SK-N-SH (cell line): Measurements from ENCODE around the gene SIL1. TPM values are rescaled to one million over a fixed set of nuclear protein-coding genes. Genes with fewer than 3 reads are reported as not detected.
A peak's percentile ranks its signal among the peaks of the same experiment; 100 is the strongest.

Experiments used
- CTCF ChIA-PET: fragments of 300-600, 350-600 bp; formaldehyde crosslinking; extraction: SDS; loops from one replicate; lab custom pipeline; 2021; lab: Yijun Ruan, JAX
- POLR2A ChIA-PET: fragments of 350-600 bp; sonication (Branson Sonifier 250); formaldehyde crosslinking; extraction: SDS; loops from one replicate; lab custom pipeline; 2020; ENCODE audit warnings: antibody characterized with exemption, inconsistent platforms; lab: Yijun Ruan, JAX
- DNase-seq: peaks from one replicate; pipeline ENCODE4 v3.0.0; 2012
- H2AFZ ChIP-seq: fragments of 200-600 bp; sonication (generic); 2 replicates; pipeline ENCODE4 v1.8.1; 2016; ENCODE audit warnings: antibody characterized with exemption, mild to moderate bottlenecking, low read depth
- H3F3A ChIP-seq: fragments of 200-600 bp; sonication (generic); replicated peaks from 2 replicates; pipeline ENCODE3; 2016; ENCODE audit warnings: antibody characterized with exemption, mild to moderate bottlenecking; ENCODE audit not compliant: insufficient read depth
- H3K27ac ChIP-seq, 2 experiments: fragments of 200-500 bp in 1 of 2; fragments of 200-600 bp in 1 of 2; sonication (Bioruptor generic) in 1 of 2; sonication (generic), shearing (Covaris generic) in 1 of 2; 2 replicates each; pipeline versions ENCODE4 v1.5.1 to v1.6.1; 2014 to 2016; ENCODE audit warnings: low read depth in 2 of 2, inconsistent platforms in 1 of 2, low read length in 1 of 2, mild to moderate bottlenecking in 1 of 2, mixed read lengths in 1 of 2
- H3K27me3 ChIP-seq: fragments of 200-600 bp; sonication (generic), shearing (Covaris generic); 2 replicates; pipeline ENCODE4 v1.6.1; 2016; ENCODE audit warnings: mixed run types; ENCODE audit not compliant: insufficient read depth
- H3K36me3 ChIP-seq, 2 experiments: fragments of 200-500 bp in 1 of 2; fragments of 200-600 bp in 1 of 2; sonication (Bioruptor generic) in 1 of 2; sonication (generic) in 1 of 2; replicated peaks in 1 of 2; 2 replicates each; pipeline versions ENCODE3 to v1.5.1; 2014 to 2016; ENCODE audit warnings: low read length in 1 of 2, mild to moderate bottlenecking in 1 of 2; ENCODE audit not compliant: insufficient read depth in 2 of 2, control insufficient read depth in 1 of 2
- H3K4me1 ChIP-seq, 2 experiments: fragments of 200-500 bp in 1 of 2; fragments of 200-600 bp in 1 of 2; sonication (Bioruptor generic) in 1 of 2; sonication (generic), shearing (Covaris generic) in 1 of 2; 2 replicates each; pipeline versions ENCODE4 v1.5.1 to v1.6.1; 2014 to 2016; ENCODE audit warnings: low read depth in 1 of 2, low read length in 1 of 2, mixed run types in 1 of 2; ENCODE audit not compliant: insufficient read depth in 2 of 2, control insufficient read depth in 1 of 2
- H3K4me2 ChIP-seq: fragments of 200-600 bp; sonication (generic), shearing (Covaris generic); 2 replicates; pipeline ENCODE4 v1.6.1; 2017; ENCODE audit warnings: mixed run types
- H3K4me3 ChIP-seq, 2 experiments: fragments of 200-500 bp in 1 of 2; fragments of 200-600 bp in 1 of 2; sonication (Bioruptor generic) in 1 of 2; sonication (generic), shearing (Covaris generic) in 1 of 2; 2 replicates each; pipeline versions ENCODE4 v1.5.1 to v1.8.1; 2014 to 2016; ENCODE audit warnings: low read depth in 2 of 2, inconsistent platforms in 1 of 2, low read length in 1 of 2, mild to moderate bottlenecking in 1 of 2, mixed read lengths in 1 of 2, moderate library complexity in 1 of 2
- H3K79me2 ChIP-seq: fragments of 200-600 bp; sonication (generic); 2 replicates; pipeline ENCODE4 v1.8.1; 2017; ENCODE audit warnings: mild to moderate bottlenecking; ENCODE audit not compliant: insufficient read depth
- H3K9ac ChIP-seq: fragments of 200-600 bp; sonication (generic); 2 replicates; pipeline ENCODE4 v1.6.1; 2017; ENCODE audit warnings: mixed run types
- H3K9me2 ChIP-seq: fragments of 200-600 bp; sonication (generic); 2 replicates; pipeline ENCODE4 v1.6.1; 2017; ENCODE audit warnings: mixed run types
- H3K9me3 ChIP-seq: fragments of 200-600 bp; sonication (generic); 2 replicates; pipeline ENCODE4 v1.6.1; 2017; ENCODE audit warnings: mixed run types, mild to moderate bottlenecking, moderate library complexity
- H4K20me1 ChIP-seq: fragments of 200-600 bp; sonication (generic); 2 replicates; pipeline ENCODE4 v1.6.1; 2017; ENCODE audit warnings: mild to moderate bottlenecking, mixed run types; ENCODE audit not compliant: insufficient read depth
- EP300 ChIP-seq, 2 experiments: IDR thresholded peaks; 2 replicates each; pipeline versions ENCODE4 v1.4.0 to v1.6.1; 2012; ENCODE audit warnings: borderline replicate concordance in 1 of 2, low read depth in 1 of 2, low read length in 1 of 2
- FOSL2 ChIP-seq: IDR thresholded peaks from 2 replicates; pipeline ENCODE4 v1.4.0; 2012; ENCODE audit warnings: low read depth, mild to moderate bottlenecking, moderate library complexity, borderline replicate concordance
- GATA2 ChIP-seq: sonication (generic); formaldehyde crosslinking; IDR thresholded peaks from 2 replicates; pipeline ENCODE4 v1.5.0; 2020; ENCODE audit warnings: mild to moderate bottlenecking, missing genetic modification reagents
- JUND ChIP-seq: IDR thresholded peaks from 2 replicates; pipeline ENCODE4 v1.4.0; 2012
- POLR2AphosphoS5 ChIP-seq: IDR thresholded peaks from 2 replicates; pipeline ENCODE4 v1.6.1; 2012; ENCODE audit warnings: low read depth, low read length
- RXRA ChIP-seq: IDR thresholded peaks from 2 replicates; pipeline ENCODE4 v1.4.0; 2012; ENCODE audit warnings: low read depth, mild to moderate bottlenecking, borderline replicate concordance
- SIN3A ChIP-seq: IDR thresholded peaks from 2 replicates; pipeline ENCODE4 v1.6.1; 2012; ENCODE audit warnings: low read depth, mild to moderate bottlenecking, low read length, moderate library complexity, borderline replicate concordance
- SMC3 ChIP-seq: IDR thresholded peaks from 2 replicates; pipeline ENCODE4 v1.6.1; 2012; ENCODE audit warnings: low read depth, low read length, improper control_type of control experiment
- TCF12 ChIP-seq: IDR thresholded peaks from 2 replicates; pipeline ENCODE4 v1.4.0; 2012
- TEAD4 ChIP-seq: IDR thresholded peaks from 2 replicates; pipeline ENCODE4 v1.4.0; 2012; ENCODE audit warnings: mild to moderate bottlenecking, borderline replicate concordance; ENCODE audit not compliant: insufficient read depth
- YY1 ChIP-seq: IDR thresholded peaks from 2 replicates; pipeline ENCODE4 v1.4.0; 2012; ENCODE audit warnings: low read depth, mild to moderate bottlenecking
- WGBS: methylation state at CpG from one replicate; pipeline ENCODE4 v1.1.6; 2017; ENCODE audit warnings: low lambda C conversion rate; 5-methylcytosine and 5-hydroxymethylcytosine counted together
- polyA plus RNA-seq, 3 experiments: library from polyadenylated mRNA; depleted of rRNA; stranded (reverse); fragments of >200 nt; gene quantifications; 2 replicates each; pipeline ENCODE4 v1.2.3, GENCODE V29; 2012
- TF ChIP-seq, protein P1 (sequence below): IDR thresholded peaks from 2 replicates; pipeline ENCODE4 v1.4.0; 2012; ENCODE audit warnings: low read depth, borderline replicate concordance
- TF ChIP-seq, protein P2 (sequence below): fragments of 200-600 bp; sonication (generic); IDR thresholded peaks from 2 replicates; pipeline ENCODE4 v1.6.1; 2017; ENCODE audit warnings: antibody characterized with exemption, mild to moderate bottlenecking, moderate library complexity
- TF ChIP-seq, protein P3 (sequence below): fragments of 150-350 bp; IDR thresholded peaks from 2 replicates; pipeline ENCODE4 v1.6.1; 2017; ENCODE audit warnings: antibody characterized with exemption, low read length, low read depth, borderline replicate concordance
- TF ChIP-seq, protein P4 (sequence below): IDR thresholded peaks from 2 replicates; pipeline ENCODE4; 2012
- TF ChIP-seq, protein P5 (sequence below): IDR thresholded peaks from 2 replicates; pipeline ENCODE4 v1.4.0; 2012; ENCODE audit warnings: low read depth

SIL1 gene
- polyA plus RNA-seq, 1 of the 3 experiments (the other 2 are of a cell fraction), result 25.9 TPM

DNA sequence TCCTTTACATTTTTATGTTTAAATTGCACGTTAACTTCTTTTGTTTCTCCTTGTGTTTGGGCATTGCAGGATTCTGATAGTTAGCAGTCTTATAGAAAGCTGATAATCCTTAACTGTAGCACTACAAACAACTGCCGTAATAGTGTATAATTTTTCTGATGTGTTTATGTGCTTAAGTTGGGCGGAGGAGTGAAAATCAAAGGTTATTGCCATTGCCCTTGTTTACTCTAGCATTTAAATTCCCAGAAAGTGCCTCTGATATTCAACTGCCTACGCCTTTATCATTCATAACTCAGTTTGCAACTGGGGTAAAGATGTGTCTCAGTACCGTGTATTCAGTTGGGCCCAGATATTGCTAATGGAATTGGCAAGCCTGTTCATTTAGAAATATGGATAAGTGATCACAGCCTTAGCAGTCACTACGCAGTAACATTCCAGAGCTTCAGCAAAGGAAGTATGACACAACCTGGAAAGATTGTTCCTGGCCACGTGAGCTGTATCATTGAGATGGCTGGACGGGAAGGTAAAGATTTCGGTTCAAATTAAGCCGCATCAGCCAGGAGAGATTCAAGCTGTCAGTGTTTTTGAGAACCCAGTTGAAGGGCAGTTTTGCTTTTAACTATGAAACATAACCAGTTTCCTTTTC, 294.9 kb downstream of the SIL1 start:
- DNase-seq, result no peak
- Histone ChIP-seq H3K9me2 (no peaks in the 10 kb centered on the region), H3F3A (peaks cover 29% of the 10 kb centered on the region), H3K79me2 (peaks cover 26% of the 10 kb centered on the region; the same call in 1 of the 2 replicates), H2AFZ (no peak overlapping the region), H3K9me3 (no peaks in the 10 kb centered on the region), H3K36me3 (peaks cover 16 to 49% of the 10 kb centered on the region in 2 experiments), H3K9ac (no peak overlapping the region), H4K20me1 (no peaks in the 10 kb centered on the region; the same call in 1 of the 2 replicates), H3K4me1 (peaks cover 0 to 41% of the 10 kb centered on the region in 2 experiments; a peak in 2 of 4 replicates), H3K4me2 (peak overlapping the region; percentile 26; the same call in 1 of the 2 replicates), H3K27me3 (no peaks in the 10 kb centered on the region), H3K4me3 (no peak overlapping the region), H3K27ac (peak overlapping the region in 1 of 2 experiments; percentile 56; a peak in 3 of 4 replicates)
- POLR2A ChIA-PET, result no interaction called here
- WGBS, result 63% methylated on average over 10 of the region's 10 CpGs
- TF ChIP-seq, protein P1, sequence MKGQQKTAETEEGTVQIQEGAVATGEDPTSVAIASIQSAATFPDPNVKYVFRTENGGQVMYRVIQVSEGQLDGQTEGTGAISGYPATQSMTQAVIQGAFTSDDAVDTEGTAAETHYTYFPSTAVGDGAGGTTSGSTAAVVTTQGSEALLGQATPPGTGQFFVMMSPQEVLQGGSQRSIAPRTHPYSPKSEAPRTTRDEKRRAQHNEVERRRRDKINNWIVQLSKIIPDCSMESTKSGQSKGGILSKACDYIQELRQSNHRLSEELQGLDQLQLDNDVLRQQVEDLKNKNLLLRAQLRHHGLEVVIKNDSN, result peak; percentile 81
- TF ChIP-seq, protein P2, sequence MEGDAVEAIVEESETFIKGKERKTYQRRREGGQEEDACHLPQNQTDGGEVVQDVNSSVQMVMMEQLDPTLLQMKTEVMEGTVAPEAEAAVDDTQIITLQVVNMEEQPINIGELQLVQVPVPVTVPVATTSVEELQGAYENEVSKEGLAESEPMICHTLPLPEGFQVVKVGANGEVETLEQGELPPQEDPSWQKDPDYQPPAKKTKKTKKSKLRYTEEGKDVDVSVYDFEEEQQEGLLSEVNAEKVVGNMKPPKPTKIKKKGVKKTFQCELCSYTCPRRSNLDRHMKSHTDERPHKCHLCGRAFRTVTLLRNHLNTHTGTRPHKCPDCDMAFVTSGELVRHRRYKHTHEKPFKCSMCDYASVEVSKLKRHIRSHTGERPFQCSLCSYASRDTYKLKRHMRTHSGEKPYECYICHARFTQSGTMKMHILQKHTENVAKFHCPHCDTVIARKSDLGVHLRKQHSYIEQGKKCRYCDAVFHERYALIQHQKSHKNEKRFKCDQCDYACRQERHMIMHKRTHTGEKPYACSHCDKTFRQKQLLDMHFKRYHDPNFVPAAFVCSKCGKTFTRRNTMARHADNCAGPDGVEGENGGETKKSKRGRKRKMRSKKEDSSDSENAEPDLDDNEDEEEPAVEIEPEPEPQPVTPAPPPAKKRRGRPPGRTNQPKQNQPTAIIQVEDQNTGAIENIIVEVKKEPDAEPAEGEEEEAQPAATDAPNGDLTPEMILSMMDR, result no peak
- TF ChIP-seq GATA2 (CRISPR knock-in tag), result no peak
- TF ChIP-seq, protein P3, sequence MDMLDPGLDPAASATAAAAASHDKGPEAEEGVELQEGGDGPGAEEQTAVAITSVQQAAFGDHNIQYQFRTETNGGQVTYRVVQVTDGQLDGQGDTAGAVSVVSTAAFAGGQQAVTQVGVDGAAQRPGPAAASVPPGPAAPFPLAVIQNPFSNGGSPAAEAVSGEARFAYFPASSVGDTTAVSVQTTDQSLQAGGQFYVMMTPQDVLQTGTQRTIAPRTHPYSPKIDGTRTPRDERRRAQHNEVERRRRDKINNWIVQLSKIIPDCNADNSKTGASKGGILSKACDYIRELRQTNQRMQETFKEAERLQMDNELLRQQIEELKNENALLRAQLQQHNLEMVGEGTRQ, result no peak
- TF ChIP-seq, protein P4, sequence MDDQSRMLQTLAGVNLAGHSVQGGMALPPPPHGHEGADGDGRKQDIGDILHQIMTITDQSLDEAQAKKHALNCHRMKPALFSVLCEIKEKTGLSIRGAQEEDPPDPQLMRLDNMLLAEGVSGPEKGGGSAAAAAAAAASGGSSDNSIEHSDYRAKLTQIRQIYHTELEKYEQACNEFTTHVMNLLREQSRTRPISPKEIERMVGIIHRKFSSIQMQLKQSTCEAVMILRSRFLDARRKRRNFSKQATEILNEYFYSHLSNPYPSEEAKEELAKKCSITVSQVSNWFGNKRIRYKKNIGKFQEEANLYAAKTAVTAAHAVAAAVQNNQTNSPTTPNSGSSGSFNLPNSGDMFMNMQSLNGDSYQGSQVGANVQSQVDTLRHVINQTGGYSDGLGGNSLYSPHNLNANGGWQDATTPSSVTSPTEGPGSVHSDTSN, result peak; percentile 60
- TF ChIP-seq JUND, result peak; percentile 68
- no peak for TF ChIP-seq YY1
- TF ChIP-seq EP300 (IDR thresholded peaks at IDR 0.05; ENCODE audit: borderline replicate concordance in 1 of 2, low read depth in 1 of 2, low read length in 1 of 2), result 0 out of 4 replicates have a peak, but pooled peaks of 1 of the 2 experiments have one; percentile 41
- 0 out of 2 replicates have a peak, but pooled peaks have one; percentile 18 for TF ChIP-seq POLR2AphosphoS5
- TF ChIP-seq SMC3, result no peak
- TF ChIP-seq RXRA, result peak; percentile 32; the same call in 1 of the 2 replicates
- TF ChIP-seq, protein P5, sequence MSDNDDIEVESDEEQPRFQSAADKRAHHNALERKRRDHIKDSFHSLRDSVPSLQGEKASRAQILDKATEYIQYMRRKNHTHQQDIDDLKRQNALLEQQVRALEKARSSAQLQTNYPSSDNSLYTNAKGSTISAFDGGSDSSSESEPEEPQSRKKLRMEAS, result peak; percentile 62
- peak; percentile 67 for TF ChIP-seq TCF12
- no peak for TF ChIP-seq SIN3A
- peak; percentile 56; the same call in 1 of the 2 replicates for TF ChIP-seq FOSL2
- no peak for TF ChIP-seq TEAD4
- CTCF ChIA-PET, result no interaction called here
